ENCODE measurements around the gene UBTF.
A peak's percentile ranks its signal among the peaks of the same experiment; 100 is the strongest.
"Not testable (repeated sequence)": the region's sequence is repeated elsewhere in the genome, so short reads cannot be mapped to it uniquely, and the experiment has no call there.

The UBTF gene

DNA sequence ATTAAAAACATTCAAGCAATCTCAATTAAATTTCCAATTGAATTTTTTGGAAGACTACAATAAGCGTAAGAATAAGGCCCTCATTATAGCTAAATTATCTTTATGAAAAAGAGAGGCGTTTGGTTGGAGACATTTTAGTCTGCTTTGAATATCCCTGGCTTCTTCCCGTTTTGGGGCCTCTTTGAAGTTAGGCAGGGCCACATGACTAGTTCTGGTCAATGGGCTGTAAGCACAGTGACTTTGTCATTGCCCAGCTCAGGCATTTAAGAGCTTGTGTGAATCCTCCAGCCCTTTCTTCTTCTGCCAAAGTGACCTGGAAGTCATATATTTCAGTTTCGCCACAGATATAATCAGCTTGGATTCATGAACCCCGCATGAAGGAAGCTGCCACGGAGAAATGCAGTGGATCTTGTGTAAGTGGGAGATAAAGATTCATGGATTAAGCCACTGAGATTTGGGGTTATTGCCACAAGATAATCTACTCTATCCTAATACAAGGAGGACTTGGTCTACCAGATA is 21.7 kb upstream of the UBTF start:
- DNase-seq (ENCODE audit: low read depth) = no peak

GRCh38 chr17:44237886-44238285 is 18.4 kb upstream of the UBTF start:
- not testable (repeated sequence) for DNase-seq (ENCODE audit: low read depth)

GRCh38 chr17:44236444-44236991 is 17.0 kb upstream of the UBTF start:
- no peak for DNase-seq (ENCODE audit: low read depth)

DNA sequence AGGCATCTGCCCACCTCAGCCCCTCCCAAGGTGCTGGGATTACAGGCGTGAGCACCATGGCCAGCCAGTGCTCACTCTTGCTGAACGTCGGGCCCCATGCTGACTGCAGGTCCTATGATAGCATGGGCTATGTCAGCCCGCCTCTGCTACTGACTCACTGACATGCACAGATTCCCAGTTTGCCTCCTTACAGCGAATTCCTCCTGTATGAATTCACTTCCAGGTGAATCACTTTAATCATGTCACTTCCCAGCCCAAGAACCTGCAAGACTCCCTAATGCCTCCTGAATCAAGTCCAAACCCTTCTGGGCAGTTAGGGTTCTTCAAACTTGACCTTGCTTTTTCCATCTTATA is 16.1 kb upstream of the UBTF start:
- DNase-seq (ENCODE audit: low read depth) = peak; percentile 70

DNA sequence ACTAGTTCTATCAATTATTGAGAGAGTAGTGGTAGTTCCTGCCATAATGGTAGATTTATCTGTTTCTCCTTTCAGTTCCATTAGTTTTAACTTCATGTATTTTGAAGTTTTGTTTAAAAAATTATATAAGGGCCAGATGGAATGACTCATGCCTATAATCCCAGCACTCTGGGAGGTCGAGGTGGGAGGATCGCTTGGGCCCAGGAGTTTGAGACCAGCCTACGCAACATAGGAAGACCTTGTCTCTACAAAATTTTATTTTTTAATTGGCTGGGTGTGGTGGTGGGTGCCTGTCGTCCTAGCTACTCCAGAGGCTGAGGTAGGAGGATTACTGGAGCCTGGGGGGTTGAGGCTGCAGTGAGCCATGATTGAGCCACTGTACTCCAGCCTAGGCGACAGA is 14.1 kb upstream of the UBTF start:
- no peak for DNase-seq (ENCODE audit: low read depth)

- no peak for DNase-seq (ENCODE audit: low read depth)
These were observed 12.6 kb upstream of the UBTF start for GRCh38 chr17:44232061-44232460.

DNA sequence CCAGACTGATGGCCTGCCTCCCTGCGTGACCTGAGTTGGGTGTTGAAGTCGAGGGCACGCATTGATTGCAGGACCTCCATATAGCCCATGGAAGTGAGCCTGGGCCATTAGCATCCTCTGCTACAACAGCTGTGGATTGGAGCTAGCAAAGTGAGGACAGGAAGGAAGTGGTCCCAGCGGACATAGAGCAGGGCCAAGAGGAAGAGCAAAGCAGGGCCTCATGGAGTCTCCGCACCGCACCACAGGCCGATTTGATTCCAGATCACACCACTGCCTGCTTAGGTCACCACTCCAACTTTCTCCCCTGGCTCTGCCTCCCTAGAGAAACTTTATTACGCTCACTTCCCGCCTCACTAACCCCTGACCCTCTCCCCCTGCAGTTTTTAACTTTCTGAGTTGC is 10.7 kb upstream of the UBTF start:
- DNase-seq (ENCODE audit: low read depth) = no peak

DNA sequence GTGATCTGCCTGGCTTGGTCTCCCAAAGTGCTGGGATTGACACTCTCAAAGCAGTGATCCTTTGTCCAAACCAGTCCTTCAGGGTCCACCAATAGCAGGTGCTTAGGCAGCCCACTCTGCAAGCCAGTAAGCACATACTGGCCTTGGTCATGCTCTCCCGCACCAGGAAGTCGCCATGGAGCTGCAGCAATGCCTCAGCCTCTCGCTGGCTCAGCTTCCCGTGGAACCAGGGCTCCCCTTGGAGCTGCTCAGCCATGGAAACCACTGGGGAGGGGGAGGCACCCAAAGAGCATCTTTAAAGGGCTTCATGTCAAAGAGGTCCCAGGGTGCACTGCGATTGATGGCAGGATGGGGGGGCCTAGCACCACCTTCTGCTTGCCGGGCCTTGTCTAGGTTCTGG is 9.6 kb upstream of the UBTF start:
- DNase-seq (ENCODE audit: low read depth) = no peak

DNA sequence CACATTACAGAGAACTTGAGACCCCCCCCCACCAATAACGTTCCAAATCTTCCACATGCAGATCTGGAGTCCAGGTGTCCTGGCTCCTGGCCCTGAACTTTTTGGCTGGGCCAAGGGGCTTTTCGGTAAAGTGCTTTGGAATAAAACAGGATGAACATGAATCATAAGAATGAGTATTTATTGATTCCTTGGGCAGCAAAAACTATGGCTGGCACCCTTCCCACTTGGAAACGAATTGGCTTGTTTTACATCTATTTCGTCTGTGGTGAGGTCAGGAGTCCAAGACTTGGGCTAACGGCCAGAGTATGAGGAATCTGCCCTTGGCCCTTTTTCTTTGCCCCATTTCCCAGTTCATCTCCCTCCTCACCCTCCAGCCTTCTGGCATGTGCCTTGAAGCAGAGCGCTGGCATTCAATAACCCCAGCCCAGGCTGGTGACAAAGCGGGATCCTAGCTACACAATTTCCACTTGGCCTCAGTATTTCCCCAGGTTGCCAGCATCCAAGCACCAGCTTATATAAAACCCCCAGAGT is 4.1 kb upstream of the UBTF start:
- no peak for DNase-seq (ENCODE audit: low read depth)

DNA sequence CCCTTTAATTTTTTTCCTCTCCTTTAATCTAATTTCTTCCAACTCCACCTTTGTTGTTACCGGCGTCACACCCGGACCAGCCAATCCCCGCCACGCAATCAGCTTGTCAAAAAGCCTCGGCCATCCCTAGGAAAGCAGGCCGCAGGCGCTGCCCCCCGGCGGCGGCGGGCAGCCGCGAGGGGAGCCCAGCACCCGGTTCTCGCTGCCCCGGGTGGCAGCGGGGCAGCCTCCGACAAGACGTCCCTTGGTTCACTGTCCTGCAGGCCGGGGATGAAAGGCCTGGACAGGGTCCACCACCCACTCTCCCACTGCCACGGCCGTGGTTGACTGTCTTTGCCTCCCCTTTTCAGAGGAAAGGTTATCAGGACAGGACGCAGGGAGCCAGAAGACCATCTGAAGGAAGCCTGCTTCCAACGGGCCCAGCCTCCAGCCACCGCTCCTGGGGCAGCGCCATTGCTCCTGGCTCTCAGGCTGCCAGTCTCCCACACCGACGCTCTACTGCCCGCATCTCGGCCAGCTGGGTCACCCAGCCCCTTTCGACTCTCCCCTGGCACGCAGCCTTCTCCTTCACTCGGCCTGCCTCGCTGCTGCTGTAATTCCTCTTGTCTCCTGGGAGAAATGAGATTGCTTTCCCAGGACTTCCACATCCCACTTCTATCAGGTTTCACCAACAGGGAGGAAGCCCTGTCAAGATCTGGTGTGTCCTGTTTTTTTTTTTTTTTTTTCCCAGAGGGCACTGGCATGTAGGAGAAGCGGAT is 2.8 kb upstream of the UBTF start:
- no peak for DNase-seq (ENCODE audit: low read depth)

DNA sequence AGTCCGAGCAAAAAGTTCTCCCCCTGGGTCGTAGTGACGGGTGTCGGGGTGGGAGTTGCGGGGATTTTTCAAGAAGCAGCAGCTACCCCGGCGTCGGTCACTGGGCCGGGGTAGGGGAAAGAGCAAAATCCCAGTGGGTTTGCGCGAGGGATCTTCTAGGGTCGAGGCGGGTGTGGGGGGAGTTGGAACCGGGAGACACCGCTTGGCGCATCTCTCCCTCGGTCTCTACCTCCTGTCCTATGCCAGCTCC is 2.3 kb upstream of the UBTF start:
- DNase-seq (ENCODE audit: low read depth) = no peak

GRCh38 chr17:44221084-44221861 is 1.8 kb upstream of the UBTF start:
- DNase-seq (ENCODE audit: low read depth) = no peak

DNA sequence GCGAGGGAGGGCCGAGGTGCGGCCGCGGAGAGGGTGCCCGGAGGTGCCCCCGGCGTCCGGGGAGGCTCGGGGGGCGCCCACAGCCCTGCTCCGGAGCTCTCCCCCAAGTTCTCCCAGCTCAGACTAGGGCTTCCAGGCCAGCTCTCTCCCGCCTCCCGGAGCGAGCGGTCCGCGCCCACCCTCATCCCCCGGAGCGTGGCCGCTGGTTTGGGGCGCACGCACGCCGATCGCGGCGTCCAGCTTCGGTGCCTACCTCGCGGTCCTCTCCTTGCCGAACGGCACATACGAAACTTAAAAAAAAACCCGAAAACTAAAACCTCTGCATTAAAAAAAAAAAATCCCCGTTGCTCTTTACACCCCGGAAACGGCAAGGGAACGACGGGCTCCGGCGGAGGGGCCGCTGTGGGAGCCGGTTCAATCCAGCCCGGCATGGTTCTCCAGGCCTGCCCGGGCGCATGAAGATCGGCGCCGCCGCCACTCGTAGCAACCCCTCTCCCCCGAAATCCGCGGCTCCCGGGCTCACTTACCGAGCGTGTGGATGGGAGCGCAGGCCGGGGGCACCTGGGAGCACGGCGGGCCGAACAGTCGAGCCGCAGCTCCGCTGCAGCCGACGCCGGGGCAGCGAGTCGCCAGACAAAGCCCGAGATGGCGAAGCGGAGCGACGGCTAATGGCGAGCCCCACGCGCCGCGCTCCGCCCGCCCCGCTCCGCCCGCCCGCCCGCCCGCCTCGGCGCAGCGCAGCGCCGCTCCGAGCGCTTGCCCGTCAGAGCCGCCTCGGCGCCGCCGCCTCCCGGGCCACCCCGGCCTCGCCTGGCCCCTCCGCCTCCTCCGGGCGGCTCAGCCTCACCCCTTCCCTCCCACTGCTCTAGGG is 973 bp upstream of the UBTF start:
- DNase-seq (ENCODE audit: low read depth) = no peak

- no peak for DNase-seq (ENCODE audit: low read depth)
These were observed 313 bp downstream of the UBTF start for GRCh38 chr17:44219108-44219615.

GRCh38 chr17:44218344-44219107 is 949 bp downstream of the UBTF start:
- DNase-seq (ENCODE audit: low read depth) = no peak

- DNase-seq (ENCODE audit: low read depth) = no peak
These were observed 1.6 kb downstream of the UBTF start for GRCh38 chr17:44217738-44218343.

GRCh38 chr17:44216694-44217093 is 2.8 kb downstream of the UBTF start:
- no peak for DNase-seq (ENCODE audit: low read depth)

DNA sequence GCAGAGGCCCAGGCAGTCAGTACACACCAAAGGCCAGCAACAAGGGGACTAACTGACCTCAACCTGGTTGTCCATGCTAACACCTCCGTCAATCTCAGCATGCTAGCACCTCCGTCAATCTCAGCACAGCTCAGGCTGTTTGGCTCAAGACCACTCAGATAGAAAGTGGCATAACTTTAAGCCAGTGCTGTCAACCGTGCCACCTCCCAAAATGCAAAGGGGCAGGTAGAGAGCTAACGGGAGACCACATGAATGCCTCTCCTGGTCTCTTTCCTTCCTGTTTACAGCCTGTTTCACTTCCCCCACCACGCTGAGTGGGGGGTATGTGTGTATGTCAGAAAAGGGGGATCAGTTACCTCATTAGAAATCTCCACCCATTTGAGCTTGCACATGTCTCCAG is 3.3 kb downstream of the UBTF start:
- DNase-seq (ENCODE audit: low read depth) = no peak

DNA sequence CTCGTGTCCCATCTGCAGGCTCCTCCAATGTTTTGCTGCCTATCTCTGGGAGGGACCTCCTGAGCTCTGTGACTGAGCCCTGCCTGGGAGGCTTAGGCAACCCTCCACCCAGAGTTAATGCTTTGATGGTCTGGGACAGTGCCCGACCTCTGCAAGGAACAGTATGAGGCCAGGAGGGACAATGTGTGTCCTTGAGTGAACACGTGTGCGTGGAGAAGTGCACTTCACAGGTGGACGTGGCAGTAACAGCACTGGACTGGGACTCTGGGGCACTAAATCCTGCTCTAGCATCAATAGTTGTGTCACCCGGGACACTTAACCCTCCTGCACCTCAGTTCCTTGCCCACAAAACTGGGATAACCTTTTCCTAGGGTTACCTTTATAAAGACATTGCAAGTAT is 4.6 kb downstream of the UBTF start:
- no peak for DNase-seq (ENCODE audit: low read depth)

GRCh38 chr17:44214230-44214494 is 5.3 kb downstream of the UBTF start:
- no peak for DNase-seq (ENCODE audit: low read depth)

Measured in non-pigmented ciliary epithelial cell (primary cell).